GM12878 (cell line): ENCODE measurements around the gene CEP83. TPM values are rescaled to one million over a fixed set of nuclear protein-coding genes. Genes with fewer than 3 reads are reported as not detected.

Experiments used
- ATF7 ChIP-seq: fragments of 450-650 bp; IDR thresholded peaks from 2 replicates; pipeline ENCODE4 v1.6.1; 2016; ENCODE audit warnings: low read depth, mild to moderate bottlenecking
- BCL11A ChIP-seq: IDR thresholded peaks from 2 replicates; pipeline ENCODE4 v1.6.1; 2011; ENCODE audit warnings: low read depth, low read length
- CBFB ChIP-seq: IDR thresholded peaks from 2 replicates; pipeline ENCODE4 v1.6.1; 2016; ENCODE audit warnings: antibody characterized with exemption, low read depth
- CBX3 ChIP-seq: fragments of 200-600 bp; sonication (generic); IDR thresholded peaks from 2 replicates; pipeline ENCODE4 v1.6.1; 2016; ENCODE audit warnings: low read depth, borderline replicate concordance
- CHD4 ChIP-seq: fragments of 200-600 bp; sonication (generic); IDR thresholded peaks from 2 replicates; pipeline ENCODE4 v1.6.1; 2016; ENCODE audit warnings: mild to moderate bottlenecking
- CREB1 ChIP-seq: IDR thresholded peaks from 2 replicates; pipeline ENCODE4 v1.6.1; 2012; ENCODE audit warnings: low read depth, mild to moderate bottlenecking, inconsistent platforms
- EGR1 ChIP-seq, 2 experiments: IDR thresholded peaks; 1 replicate in 1 of 2; 2 replicates in 1 of 2; pipeline ENCODE4 v1.6.1; 2011 to 2012; ENCODE audit warnings: low read depth in 2 of 2, low read length in 2 of 2, borderline replicate concordance in 1 of 2, mild to moderate bottlenecking in 1 of 2, moderate library complexity in 1 of 2
- EP300 ChIP-seq, 2 experiments: fragments of 150-350 bp in 1 of 2; IDR thresholded peaks; 2 replicates each; pipeline ENCODE4 v1.6.1; 2011 to 2012; ENCODE audit warnings: low read depth in 2 of 2, low read length in 2 of 2, borderline replicate concordance in 1 of 2, improper control_type of control experiment in 1 of 2, inconsistent platforms in 1 of 2; ENCODE audit not compliant: control insufficient read depth in 1 of 2
- ETV6 ChIP-seq, 2 experiments: fragments of 450-650 bp in 1 of 2; IDR thresholded peaks in 1 of 2; conservative IDR thresholded peaks in 1 of 2; 2 replicates each; pipeline ENCODE4 v1.6.1; 2014; ENCODE audit warnings: antibody characterized with exemption in 1 of 2, borderline replicate concordance in 1 of 2, low read depth in 1 of 2, mild to moderate bottlenecking in 1 of 2, moderate library complexity in 1 of 2
- FOXM1 ChIP-seq: IDR thresholded peaks from 2 replicates; pipeline ENCODE4 v1.6.1; 2012; ENCODE audit warnings: low read depth, mild to moderate bottlenecking, inconsistent platforms, low read length, moderate library complexity
- HDAC6 ChIP-seq: fragments of 200-600 bp; sonication (generic); IDR thresholded peaks from one replicate; pipeline ENCODE4 v1.8.0; 2017; ENCODE audit warnings: antibody characterized with exemption; ENCODE audit not compliant: unreplicated experiment
- MEF2B ChIP-seq: fragments of 450-650 bp; IDR thresholded peaks from 2 replicates; pipeline ENCODE4 v1.6.1; 2018; ENCODE audit warnings: mild to moderate bottlenecking, moderate library complexity; ENCODE audit not compliant: partially characterized antibody, poor library complexity, severe bottlenecking
- MXI1 ChIP-seq: fragments of 150-350 bp; IDR thresholded peaks from 2 replicates; pipeline ENCODE4 v1.6.1; 2011; ENCODE audit warnings: low read depth, mild to moderate bottlenecking, inconsistent platforms, low read length, improper control_type of control experiment
- NFIC ChIP-seq: IDR thresholded peaks from 2 replicates; pipeline ENCODE4 v1.6.1; 2012; ENCODE audit warnings: low read depth, mild to moderate bottlenecking, inconsistent platforms, low read length, moderate library complexity
- RBBP5 ChIP-seq: fragments of 200-600 bp; sonication (generic); conservative IDR thresholded peaks from 2 replicates; pipeline ENCODE4 v1.6.1; 2016
- RCOR1 ChIP-seq: conservative IDR thresholded peaks from 2 replicates; pipeline ENCODE4 v1.6.1; 2012; ENCODE audit warnings: low read depth, low read length, improper control_type of control experiment
- RUNX3 ChIP-seq: IDR thresholded peaks from 2 replicates; pipeline ENCODE4 v1.6.1; 2012; ENCODE audit warnings: low read length, inconsistent platforms
- SREBF2 ChIP-seq: IDR thresholded peaks from 2 replicates; pipeline ENCODE4 v1.6.1; 2012; ENCODE audit warnings: mild to moderate bottlenecking, low read length
- ZNF384 ChIP-seq: IDR thresholded peaks from 2 replicates; pipeline ENCODE4 v1.6.1; 2012; ENCODE audit warnings: low read depth, mild to moderate bottlenecking, low read length, improper control_type of control experiment, borderline replicate concordance
- ZNF622 ChIP-seq: fragments of 450-650 bp; IDR thresholded peaks from 2 replicates; pipeline ENCODE4 v1.6.1; 2017; ENCODE audit warnings: mild to moderate bottlenecking, inconsistent platforms
- polyA plus RNA-seq, 11 experiments: library from polyadenylated mRNA; depleted of rRNA in 4 of 11; unstranded in 6 of 11; stranded (reverse) in 5 of 11; fragments of >200 nt; fragmentation: Nextera tagmentation in 4 of 11; fragmentation: Illumina TruSeq in 1 of 11; extraction: Ambion mirVana in 4 of 11; extraction: Trizol in 1 of 11; gene quantifications; 1 replicate in 1 of 11; 2 replicates in 10 of 11; pipeline versions ENCODE4 v1.2.1 to v1.2.3, GENCODE V29; 2011 to 2016; ENCODE audit warnings: inconsistent platforms in 2 of 11, missing spikeins in 2 of 11, low read depth in 1 of 11
- total RNA-seq, 4 experiments: library from RNA; depleted of rRNA in 3 of 4; stranded (reverse); fragments of >200 nt in 3 of 4; fragmentation: Illumina TruSeq in 1 of 4; extraction: Trizol in 1 of 4; gene quantifications; 2 replicates each; pipeline versions ENCODE4 v1.2.1 to v1.2.3, GENCODE V29; 2013 to 2021
- TF ChIP-seq, protein P1 (sequence below): IDR thresholded peaks from 2 replicates; pipeline ENCODE4 v1.6.1; 2012; ENCODE audit warnings: improper control_type of control experiment, low read depth, low read length; ENCODE audit not compliant: insufficient replicate concordance
- TF ChIP-seq, protein P2 (sequence below): IDR thresholded peaks from 2 replicates; pipeline ENCODE4 v1.6.1; 2011; ENCODE audit warnings: low read depth, low read length, improper control_type of control experiment, borderline replicate concordance

Gene CEP83
- total and polyA plus RNA-seq, 10 of the 15 experiments (the other 5 are each of a cell fraction or from before 2014, with no cell fraction given), result 4.3 to 39.0 (median 22.5) TPM

DNA sequence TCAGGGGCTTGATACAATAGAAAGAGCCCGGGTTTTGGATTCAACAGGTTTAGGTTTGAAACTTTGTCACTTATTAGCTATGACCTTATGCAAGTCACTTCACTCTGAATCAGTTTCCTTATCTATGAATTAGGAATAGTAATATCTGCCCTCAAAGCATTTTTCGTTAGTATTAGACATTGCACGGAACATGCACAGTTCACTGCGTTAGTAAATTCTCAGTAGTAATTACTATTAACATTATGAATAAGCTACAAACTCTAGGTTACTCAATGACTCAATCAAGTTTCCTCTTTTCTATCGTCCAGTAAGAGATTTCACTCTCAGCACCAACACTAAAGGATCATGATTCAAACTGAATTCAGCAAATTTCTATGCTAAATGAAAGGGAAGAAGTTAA lies 150.3 kb downstream of the CEP83 start (continued):
- TF ChIP-seq, protein P1, sequence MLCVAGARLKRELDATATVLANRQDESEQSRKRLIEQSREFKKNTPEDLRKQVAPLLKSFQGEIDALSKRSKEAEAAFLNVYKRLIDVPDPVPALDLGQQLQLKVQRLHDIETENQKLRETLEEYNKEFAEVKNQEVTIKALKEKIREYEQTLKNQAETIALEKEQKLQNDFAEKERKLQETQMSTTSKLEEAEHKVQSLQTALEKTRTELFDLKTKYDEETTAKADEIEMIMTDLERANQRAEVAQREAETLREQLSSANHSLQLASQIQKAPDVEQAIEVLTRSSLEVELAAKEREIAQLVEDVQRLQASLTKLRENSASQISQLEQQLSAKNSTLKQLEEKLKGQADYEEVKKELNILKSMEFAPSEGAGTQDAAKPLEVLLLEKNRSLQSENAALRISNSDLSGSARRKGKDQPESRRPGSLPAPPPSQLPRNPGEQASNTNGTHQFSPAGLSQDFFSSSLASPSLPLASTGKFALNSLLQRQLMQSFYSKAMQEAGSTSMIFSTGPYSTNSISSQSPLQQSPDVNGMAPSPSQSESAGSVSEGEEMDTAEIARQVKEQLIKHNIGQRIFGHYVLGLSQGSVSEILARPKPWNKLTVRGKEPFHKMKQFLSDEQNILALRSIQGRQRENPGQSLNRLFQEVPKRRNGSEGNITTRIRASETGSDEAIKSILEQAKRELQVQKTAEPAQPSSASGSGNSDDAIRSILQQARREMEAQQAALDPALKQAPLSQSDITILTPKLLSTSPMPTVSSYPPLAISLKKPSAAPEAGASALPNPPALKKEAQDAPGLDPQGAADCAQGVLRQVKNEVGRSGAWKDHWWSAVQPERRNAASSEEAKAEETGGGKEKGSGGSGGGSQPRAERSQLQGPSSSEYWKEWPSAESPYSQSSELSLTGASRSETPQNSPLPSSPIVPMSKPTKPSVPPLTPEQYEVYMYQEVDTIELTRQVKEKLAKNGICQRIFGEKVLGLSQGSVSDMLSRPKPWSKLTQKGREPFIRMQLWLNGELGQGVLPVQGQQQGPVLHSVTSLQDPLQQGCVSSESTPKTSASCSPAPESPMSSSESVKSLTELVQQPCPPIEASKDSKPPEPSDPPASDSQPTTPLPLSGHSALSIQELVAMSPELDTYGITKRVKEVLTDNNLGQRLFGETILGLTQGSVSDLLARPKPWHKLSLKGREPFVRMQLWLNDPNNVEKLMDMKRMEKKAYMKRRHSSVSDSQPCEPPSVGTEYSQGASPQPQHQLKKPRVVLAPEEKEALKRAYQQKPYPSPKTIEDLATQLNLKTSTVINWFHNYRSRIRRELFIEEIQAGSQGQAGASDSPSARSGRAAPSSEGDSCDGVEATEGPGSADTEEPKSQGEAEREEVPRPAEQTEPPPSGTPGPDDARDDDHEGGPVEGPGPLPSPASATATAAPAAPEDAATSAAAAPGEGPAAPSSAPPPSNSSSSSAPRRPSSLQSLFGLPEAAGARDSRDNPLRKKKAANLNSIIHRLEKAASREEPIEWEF, result peak; percentile 59
- peak; percentile 78; the same call in 1 of the 2 replicates for TF ChIP-seq BCL11A
- 0 out of 2 replicates have a peak, but pooled peaks have one; percentile 13 for TF ChIP-seq CREB1
- TF ChIP-seq ZNF622, result no peak
- TF ChIP-seq FOXM1, result peak; percentile 77; the same call in 1 of the 2 replicates
- TF ChIP-seq EP300 (IDR thresholded peaks at IDR 0.05; ENCODE audit: borderline replicate concordance in 1 of 2, control insufficient read depth in 1 of 2, low read depth in 2 of 2, low read length in 2 of 2), result peak; percentile 55 to 81; a peak in 2 of 4 replicates
- TF ChIP-seq CBFB, result no peak
- no peak for TF ChIP-seq CBX3
- TF ChIP-seq MEF2B, result no peak
- peak; percentile 53 for TF ChIP-seq RUNX3
- TF ChIP-seq, protein P2, sequence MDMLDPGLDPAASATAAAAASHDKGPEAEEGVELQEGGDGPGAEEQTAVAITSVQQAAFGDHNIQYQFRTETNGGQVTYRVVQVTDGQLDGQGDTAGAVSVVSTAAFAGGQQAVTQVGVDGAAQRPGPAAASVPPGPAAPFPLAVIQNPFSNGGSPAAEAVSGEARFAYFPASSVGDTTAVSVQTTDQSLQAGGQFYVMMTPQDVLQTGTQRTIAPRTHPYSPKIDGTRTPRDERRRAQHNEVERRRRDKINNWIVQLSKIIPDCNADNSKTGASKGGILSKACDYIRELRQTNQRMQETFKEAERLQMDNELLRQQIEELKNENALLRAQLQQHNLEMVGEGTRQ, result no peak
- no peak for TF ChIP-seq ZNF384
- no peak for TF ChIP-seq EGR1 (IDR thresholded peaks at IDR 0.05; ENCODE audit: borderline replicate concordance in 1 of 2, low read depth in 2 of 2, low read length in 2 of 2)
- TF ChIP-seq ATF7, result peak; percentile 37
- TF ChIP-seq RBBP5, result no peak
- no peak for TF ChIP-seq SREBF2
- no peak for TF ChIP-seq MXI1
- TF ChIP-seq ETV6 (conservative IDR thresholded peaks at IDR 0.05 in 1 of 2, IDR thresholded peaks at IDR 0.05 in 1 of 2; ENCODE audit: borderline replicate concordance in 1 of 2, low read depth in 1 of 2), result peak in 1 of 2 experiments; percentile 59; a peak in 1 of 4 replicates
- no peak for TF ChIP-seq CHD4
- TF ChIP-seq HDAC6, result no peak
- TF ChIP-seq NFIC, result peak; percentile 93
- TF ChIP-seq RCOR1, result 0 out of 2 replicates have a peak, but pooled peaks have one; percentile 65
